ENCODE measurements around the gene GMDS.
A peak's percentile ranks its signal among the peaks of the same experiment; 100 is the strongest.

GMDS gene

DNA sequence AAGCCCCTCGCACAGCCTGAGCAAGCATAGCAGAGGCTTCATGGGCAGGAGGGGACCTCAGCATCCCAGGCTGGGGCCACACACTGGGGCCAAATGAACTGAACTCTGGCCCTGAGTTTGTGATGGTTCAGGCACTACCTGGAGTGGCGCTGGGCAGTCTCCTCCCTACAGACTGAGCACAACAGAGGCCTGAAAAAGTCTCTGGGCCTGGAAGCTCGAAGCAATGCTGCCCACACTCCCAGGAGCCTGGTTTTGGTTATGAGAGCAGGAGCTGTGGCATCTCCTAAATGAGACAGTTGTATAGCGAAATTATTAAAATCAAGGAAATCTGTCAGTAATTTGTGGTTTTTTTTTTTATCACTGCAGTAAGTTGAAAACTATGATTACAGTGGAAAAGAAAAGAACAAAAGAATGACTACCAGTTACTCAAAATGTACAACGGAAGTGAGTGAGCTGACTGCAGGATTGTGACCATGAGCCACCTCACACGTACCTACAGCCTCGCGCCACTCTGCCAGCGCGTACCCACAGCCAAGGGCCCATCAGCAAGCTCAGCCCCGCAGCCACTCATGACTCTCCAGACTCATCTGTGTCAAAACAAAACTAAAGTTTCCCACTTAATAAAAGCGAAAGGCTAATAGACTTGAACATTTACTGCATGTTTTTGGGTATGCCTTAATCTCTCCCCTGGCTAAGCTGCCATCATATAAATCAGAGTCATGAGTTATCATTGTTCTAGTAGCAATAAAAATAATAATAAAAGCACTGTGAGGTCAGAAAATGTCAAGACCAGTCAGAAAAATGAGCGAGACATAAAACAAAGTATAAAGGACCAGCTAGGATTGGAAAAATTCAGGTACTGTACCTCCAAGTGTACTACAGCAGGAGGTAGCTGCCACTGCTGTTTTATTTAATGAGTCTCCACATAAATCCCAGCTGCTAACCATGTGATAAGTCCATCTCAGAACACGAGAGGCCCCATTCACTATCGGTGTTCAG, 458.7 kb downstream of the GMDS start:
- peak; percentile 82 for DNase-seq

- DNase-seq = no peak
These were observed 461.0 kb downstream of the GMDS start for GRCh38 chr6:1784422-1784884.

GRCh38 chr6:1781817-1782184, 463.6 kb downstream of the GMDS start:
- no peak for DNase-seq

- DNase-seq = no peak
These were observed 464.1 kb downstream of the GMDS start for GRCh38 chr6:1781152-1781816.

GRCh38 chr6:1780251-1780867, 465.0 kb downstream of the GMDS start:
- DNase-seq = no peak

GRCh38 chr6:1778686-1779235, 466.6 kb downstream of the GMDS start:
- DNase-seq = no peak

GRCh38 chr6:1777921-1778685, 467.3 kb downstream of the GMDS start:
- no peak for DNase-seq

DNA sequence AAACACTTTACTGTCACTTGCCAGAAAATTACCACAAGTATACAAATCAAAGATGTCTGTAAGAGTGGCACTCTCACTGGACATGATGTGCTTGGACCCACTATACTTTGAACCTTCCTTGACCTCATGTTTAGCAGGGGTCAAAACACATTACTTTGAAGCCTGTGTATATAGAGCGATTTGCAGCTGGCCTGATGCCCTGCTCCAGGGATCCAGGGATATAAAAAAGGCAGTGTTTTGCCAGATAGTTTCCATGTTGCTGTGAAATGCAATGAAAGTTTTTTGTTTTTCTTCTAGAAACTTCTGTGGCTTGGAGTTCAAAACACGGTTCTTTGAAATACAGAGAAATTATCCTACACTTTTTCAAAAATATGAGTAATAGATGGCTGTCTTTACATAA, 470.0 kb downstream of the GMDS start:
- DNase-seq = no peak

DNA sequence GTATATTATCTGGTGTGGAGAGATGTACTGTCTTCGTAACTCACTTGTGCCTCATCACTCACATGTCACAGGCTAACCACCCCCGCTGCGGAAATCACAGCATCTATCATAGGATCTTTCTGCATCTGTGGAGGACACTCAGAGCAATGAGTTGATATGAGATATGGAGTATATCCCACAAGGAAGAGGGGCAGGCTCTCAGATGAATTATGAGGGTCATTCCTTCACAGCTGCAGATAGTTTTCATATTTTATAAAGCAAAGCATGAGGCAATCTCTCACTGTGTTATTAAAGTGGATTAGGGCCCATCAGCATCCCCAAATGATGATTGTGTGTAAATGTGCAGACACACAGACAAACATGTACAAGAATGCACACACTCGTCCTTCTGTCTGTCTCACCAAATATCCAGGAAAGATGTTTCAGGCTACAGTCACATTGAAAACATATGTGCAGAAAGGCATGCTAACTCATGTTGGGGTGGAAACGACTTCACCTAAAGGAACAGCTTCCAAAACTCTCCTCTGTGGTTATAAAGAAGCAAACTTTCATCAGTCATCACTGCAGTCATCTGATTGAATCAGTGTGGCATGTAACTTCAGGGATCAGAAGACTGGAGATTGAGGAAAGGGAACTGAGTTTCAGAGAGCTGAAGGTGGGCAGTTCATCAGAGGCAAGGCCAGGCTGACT, 471.0 kb downstream of the GMDS start:
- no peak for DNase-seq

DNA sequence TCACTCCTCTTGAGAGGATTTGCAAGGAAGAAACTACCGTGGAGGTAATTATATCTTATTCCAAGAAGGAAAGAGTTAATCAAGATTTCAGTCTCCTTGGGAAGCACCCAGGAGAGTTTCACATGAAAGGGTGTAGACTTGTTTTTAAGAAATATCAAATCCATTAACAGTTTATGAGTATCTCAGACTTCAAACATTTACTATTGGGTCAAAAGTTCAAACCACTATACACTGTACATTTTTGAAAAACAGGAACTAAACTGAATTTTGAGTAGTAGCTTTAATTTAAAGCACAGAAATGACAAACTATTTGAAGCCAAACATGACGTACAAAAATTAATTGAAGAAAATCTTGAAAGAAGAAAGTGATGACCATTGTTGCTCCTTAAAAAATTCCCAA, 471.7 kb downstream of the GMDS start:
- DNase-seq = no peak

DNA sequence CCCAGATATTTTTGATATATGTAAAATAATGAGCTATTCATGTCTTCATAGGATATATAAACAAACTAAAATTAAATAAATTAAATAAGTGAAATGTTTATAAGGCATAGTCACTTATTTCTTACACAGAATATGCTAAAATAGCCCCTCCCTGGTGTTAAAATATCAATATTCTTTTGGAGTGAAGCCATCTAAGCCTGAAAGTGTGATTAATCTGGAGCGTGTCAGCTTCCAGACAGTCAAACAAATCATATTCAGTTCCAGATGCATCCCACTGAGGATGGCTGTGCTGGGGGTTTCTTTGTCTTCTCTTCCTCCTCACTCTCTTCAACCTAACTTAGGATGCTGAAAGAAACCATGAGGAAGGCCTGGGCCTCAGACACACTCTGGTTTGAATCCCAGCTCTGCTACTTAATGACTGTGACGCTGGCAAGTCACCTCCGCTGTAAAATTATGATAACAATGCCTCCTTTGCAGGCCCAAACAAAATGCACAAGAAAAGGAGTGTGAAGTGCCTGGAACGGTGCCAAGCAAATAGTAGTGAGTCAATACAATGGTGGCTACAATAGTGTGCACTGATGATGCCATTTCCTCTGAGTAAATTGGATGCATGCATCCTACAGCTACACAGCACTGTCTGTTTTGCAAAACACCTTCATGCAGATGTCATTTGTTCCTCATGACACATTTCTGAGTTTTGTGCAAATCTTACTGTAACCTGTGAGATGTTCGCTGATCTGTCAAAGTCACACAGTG, 474.3 kb downstream of the GMDS start:
- peak; percentile 72 for DNase-seq

GRCh38 chr6:1770435-1770843, 475.0 kb downstream of the GMDS start:
- DNase-seq = peak; percentile 78

DNA sequence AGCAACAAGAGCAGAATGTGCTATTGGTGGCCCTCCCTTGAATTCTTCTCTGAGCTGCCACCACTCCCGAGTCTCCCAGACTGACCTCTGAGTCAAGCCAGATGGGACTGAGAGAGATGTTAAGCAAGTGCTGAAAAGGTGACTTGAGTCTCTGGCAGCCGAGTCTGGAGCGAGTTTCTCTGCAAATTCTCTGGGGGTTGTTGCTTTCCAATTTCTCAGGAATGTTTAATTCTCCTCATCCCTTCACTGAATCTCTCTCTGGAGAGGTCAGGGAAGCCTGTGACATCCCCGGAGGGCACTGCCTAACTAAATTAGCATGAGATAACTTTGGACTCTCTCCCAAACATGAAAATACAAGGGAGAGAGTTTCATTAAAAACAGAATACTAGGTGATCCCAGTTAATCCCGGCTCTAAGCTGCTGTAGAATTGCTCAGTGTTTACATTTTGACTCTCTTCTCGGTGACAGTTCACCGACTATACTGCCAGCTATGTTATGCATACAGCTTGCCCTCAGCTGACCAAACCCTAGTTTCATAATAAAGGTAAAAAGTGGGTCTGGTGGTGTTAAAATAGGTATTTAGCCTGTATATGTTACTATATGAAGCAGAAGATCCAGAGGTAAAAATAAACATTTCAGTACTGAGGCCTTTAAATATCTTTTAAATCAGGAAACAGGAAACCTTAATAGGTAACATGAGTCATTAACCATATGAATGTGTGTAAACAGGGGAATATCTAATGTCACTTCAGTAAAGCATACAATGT, 477.7 kb downstream of the GMDS start:
- DNase-seq = no peak

- DNase-seq = no peak
These were observed 478.8 kb downstream of the GMDS start for GRCh38 chr6:1766654-1767053.

- DNase-seq = no peak
These were observed 480.1 kb downstream of the GMDS start for GRCh38 chr6:1765160-1765903.

GRCh38 chr6:1764397-1764987, 480.9 kb downstream of the GMDS start:
- no peak for DNase-seq

GRCh38 chr6:1763404-1763803, 482.0 kb downstream of the GMDS start:
- no peak for DNase-seq

DNA sequence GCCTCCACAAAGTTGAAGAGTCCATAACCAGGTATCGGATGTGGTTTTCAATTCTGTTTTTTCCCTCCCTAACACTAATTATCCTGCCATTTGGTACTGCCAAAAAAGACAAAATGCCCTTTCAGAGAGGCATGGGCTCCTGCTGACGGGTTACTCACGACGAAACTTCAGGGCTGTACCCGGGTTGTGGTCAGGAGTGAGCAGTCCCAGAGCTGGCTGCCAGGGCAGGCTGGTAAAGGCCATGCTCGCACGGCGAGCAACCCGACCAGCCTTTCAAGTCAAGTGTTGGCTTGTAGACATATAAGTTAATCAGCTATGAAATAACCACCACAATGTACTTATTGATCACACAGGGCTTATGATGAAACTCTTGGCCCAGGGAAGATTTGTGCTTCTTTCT, 483.2 kb downstream of the GMDS start:
- DNase-seq = no peak

- DNase-seq = no peak
These were observed 483.9 kb downstream of the GMDS start for GRCh38 chr6:1761477-1761877.

Data from activated CD4-positive, alpha-beta T cell treated with anti-CD3 and anti-CD28 coated beads, Interleukin-10, Interleukin-2, amounts not matched to agents 100 ng/mL and 50 ng/mL, durations not matched to agents 16 hours and 8 hours (primary cell).